AG08396 (cell line): ENCODE results near the gene TSPEAR.

ENCODE experiments used
- DNase-seq: peaks from one replicate; pipeline ENCODE4 v3.0.0; 2012; ENCODE audit warnings: low spot score, mixed read lengths

Gene TSPEAR

GRCh38 chr21:44527983-44528633 is 183.3 kb downstream of the TSPEAR start:
- no peak for DNase-seq

GRCh38 chr21:44527156-44527982 is 184.0 kb downstream of the TSPEAR start:
- DNase-seq, result no peak

- DNase-seq, result no peak
Measured at GRCh38 chr21:44526096-44526997, 185.0 kb downstream of the TSPEAR start.

GRCh38 chr21:44525391-44526095 is 185.8 kb downstream of the TSPEAR start:
- DNase-seq, result no peak

- no peak for DNase-seq
Measured at GRCh38 chr21:44524414-44525371, 186.7 kb downstream of the TSPEAR start.

- DNase-seq, result no peak
Measured at GRCh38 chr21:44523567-44524413, 187.6 kb downstream of the TSPEAR start.

GRCh38 chr21:44522753-44523204 is 188.6 kb downstream of the TSPEAR start:
- no peak for DNase-seq

- no peak for DNase-seq
Measured at GRCh38 chr21:44521928-44522752, 189.2 kb downstream of the TSPEAR start.

- no peak for DNase-seq
Measured at GRCh38 chr21:44521301-44521927, 190.0 kb downstream of the TSPEAR start.

- DNase-seq, result no peak
Measured at GRCh38 chr21:44520326-44521300, 190.8 kb downstream of the TSPEAR start.

GRCh38 chr21:44519346-44520325 is 191.7 kb downstream of the TSPEAR start:
- no peak for DNase-seq

- DNase-seq, result no peak
Measured at GRCh38 chr21:44518686-44519085, 192.7 kb downstream of the TSPEAR start.

- DNase-seq, result peak; percentile 50
Measured at GRCh38 chr21:44517175-44517899, 194.0 kb downstream of the TSPEAR start.

- DNase-seq, result no peak
Measured at GRCh38 chr21:44516828-44517174, 194.6 kb downstream of the TSPEAR start.

GRCh38 chr21:44516342-44516741 is 195.0 kb downstream of the TSPEAR start:
- no peak for DNase-seq
